IMR-90 (cell line): Measurements from ENCODE around the gene MB. TPM values are rescaled to one million over a fixed set of nuclear protein-coding genes. Genes with fewer than 3 reads are reported as not detected.

Experiments used
- ATAC-seq: fragments of 200-7000 bp; cut with Tn5 transposase; 2 replicates; pipeline ENCODE4 v1.9.1; 2020; ENCODE audit warnings: low read depth, mild to moderate bottlenecking, moderate library complexity
- BruUV-seq: library from RNA; stranded (reverse); fragments of 400-500 nt; replicated peaks from 2 replicates; lab custom pipeline; 2021; lab: Mats Ljungman, UMichigan
- CTCF ChIA-PET: fragments of 300-600 bp; formaldehyde crosslinking; extraction: SDS; loops from one replicate; lab custom pipeline; 2021; ENCODE audit warnings: antibody characterized with exemption; lab: Yijun Ruan, JAX
- POLR2A ChIA-PET: fragments of 300-600 bp; sonication (Branson Sonifier 250); formaldehyde crosslinking; loops from one replicate; lab custom pipeline; 2022; ENCODE audit warnings: antibody characterized with exemption; ENCODE audit not compliant: unreplicated experiment; lab: Charles Lee
- DNase-seq: peaks from one replicate; pipeline ENCODE4 v3.0.0; 2013
- H2AFZ ChIP-seq: replicated peaks from 2 replicates; pipeline ENCODE3; 2013; ENCODE audit warnings: low read length, mild to moderate bottlenecking; ENCODE audit not compliant: poor library complexity
- H2AK5ac ChIP-seq: 2 replicates; pipeline ENCODE4 v1.6.1; 2013; ENCODE audit warnings: low read depth, low read length, inconsistent platforms
- H2AK9ac ChIP-seq: replicated peaks from 2 replicates; pipeline ENCODE3; 2013; ENCODE audit warnings: mild to moderate bottlenecking, low read depth, low read length, moderate library complexity; ENCODE audit not compliant: poor library complexity
- H2BK120ac ChIP-seq: 2 replicates; pipeline ENCODE4 v1.6.1; 2013; ENCODE audit warnings: low read depth, low read length, inconsistent platforms
- H2BK15ac ChIP-seq: 3 replicates; pipeline ENCODE4 v1.6.1; 2013; ENCODE audit warnings: low read depth, low read length, inconsistent platforms
- H2BK20ac ChIP-seq: 2 replicates; pipeline ENCODE4 v1.6.1; 2013; ENCODE audit warnings: low read depth, mild to moderate bottlenecking, inconsistent platforms, low read length, moderate library complexity
- H2BK5ac ChIP-seq: 2 replicates; pipeline ENCODE4 v1.6.1; 2013; ENCODE audit warnings: mild to moderate bottlenecking, low read depth, low read length, inconsistent platforms; ENCODE audit not compliant: poor library complexity, severe bottlenecking
- H3K14ac ChIP-seq: replicated peaks from 2 replicates; pipeline ENCODE4 v1.6.1; 2013; ENCODE audit warnings: low read depth, low read length, inconsistent platforms
- H3K18ac ChIP-seq: 2 replicates; pipeline ENCODE4 v1.6.1; 2013; ENCODE audit warnings: low read depth, low read length, control low read depth
- H3K23ac ChIP-seq: 2 replicates; pipeline ENCODE4 v1.6.1; 2013; ENCODE audit warnings: low read depth, low read length, inconsistent platforms
- H3K27ac ChIP-seq: 2 replicates; pipeline ENCODE4 v1.5.1; 2013; ENCODE audit warnings: mild to moderate bottlenecking, control low read depth, low read length; ENCODE audit not compliant: insufficient read depth
- H3K27me3 ChIP-seq: 2 replicates; pipeline ENCODE4 v1.6.1; 2013; ENCODE audit warnings: low read length; ENCODE audit not compliant: control insufficient read depth, insufficient read depth
- H3K36me3 ChIP-seq: 2 replicates; pipeline ENCODE4 v1.6.1; 2013; ENCODE audit warnings: low read length, mixed read lengths; ENCODE audit not compliant: control insufficient read depth, insufficient read depth
- H3K4ac ChIP-seq: 2 replicates; pipeline ENCODE4 v1.6.1; 2013; ENCODE audit warnings: low read depth, low read length, inconsistent platforms
- H3K4me1 ChIP-seq: 2 replicates; pipeline ENCODE4 v1.6.1; 2013; ENCODE audit warnings: low read length, mixed read lengths; ENCODE audit not compliant: control insufficient read depth, insufficient read depth
- H3K4me2 ChIP-seq: 2 replicates; pipeline ENCODE4 v1.6.1; 2013; ENCODE audit warnings: low read depth, mild to moderate bottlenecking, control low read depth, low read length, moderate library complexity
- H3K4me3 ChIP-seq: 2 replicates; pipeline ENCODE4 v1.5.1; 2013; ENCODE audit warnings: low read depth, mild to moderate bottlenecking, control low read depth, low read length, moderate library complexity; ENCODE audit not compliant: insufficient read depth
- H3K56ac ChIP-seq: 2 replicates; pipeline ENCODE4 v1.6.1; 2013; ENCODE audit warnings: low read length, inconsistent platforms; ENCODE audit not compliant: insufficient read depth; ENCODE audit errors: extremely low read depth
- H3K79me1 ChIP-seq, 2 experiments: 2 replicates each; pipeline ENCODE4 v1.6.1; 2013; ENCODE audit warnings: low read length in 2 of 2, inconsistent platforms in 1 of 2, low read depth in 1 of 2
- H3K9ac ChIP-seq: 2 replicates; pipeline ENCODE4 v1.6.1; 2013; ENCODE audit warnings: low read depth, low read length, control low read depth
- H3K9me1 ChIP-seq: 2 replicates; pipeline ENCODE4 v1.6.1; 2013; ENCODE audit warnings: low read length, inconsistent platforms; ENCODE audit not compliant: insufficient read depth
- H3K9me3 ChIP-seq: 2 replicates; pipeline ENCODE4 v1.6.1; 2013; ENCODE audit warnings: low read length; ENCODE audit not compliant: control insufficient read depth, insufficient read depth
- H4K20me1 ChIP-seq: 2 replicates; pipeline ENCODE4 v1.6.1; 2013; ENCODE audit warnings: low read length, inconsistent platforms; ENCODE audit not compliant: insufficient read depth
- H4K5ac ChIP-seq: 2 replicates; pipeline ENCODE4 v1.6.1; 2013; ENCODE audit warnings: mild to moderate bottlenecking, low read depth, low read length, control low read depth
- H4K8ac ChIP-seq, 2 experiments: 2 replicates each; pipeline ENCODE4 v1.6.1; 2013; ENCODE audit warnings: low read depth in 2 of 2, low read length in 2 of 2, control low read depth in 1 of 2, inconsistent platforms in 1 of 2
- H4K91ac ChIP-seq: 2 replicates; pipeline ENCODE4 v1.6.1; 2013; ENCODE audit warnings: low read depth, low read length, inconsistent platforms; ENCODE audit not compliant: insufficient read depth
- BHLHE40 ChIP-seq: fragments of 150-350 bp; IDR thresholded peaks from 2 replicates; pipeline ENCODE4 v1.6.1; 2016; ENCODE audit warnings: mild to moderate bottlenecking, low read depth, low read length
- CEBPB ChIP-seq: IDR thresholded peaks from 2 replicates; pipeline ENCODE4 v1.6.1; 2012; ENCODE audit warnings: low read depth, low read length, improper control_type of control experiment
- CHD1 ChIP-seq: IDR thresholded peaks from 2 replicates; pipeline ENCODE4 v1.6.1; 2012; ENCODE audit warnings: low read depth, low read length, improper control_type of control experiment
- ELK1 ChIP-seq: fragments of 150-350 bp; IDR thresholded peaks from 2 replicates; pipeline ENCODE4 v1.6.1; 2016; ENCODE audit warnings: low read depth, mild to moderate bottlenecking, low read length, moderate library complexity, borderline replicate concordance
- FOS ChIP-seq: fragments of 150-350 bp; IDR thresholded peaks from 2 replicates; pipeline ENCODE4 v1.6.1; 2016; ENCODE audit warnings: low read depth, low read length
- MAFK ChIP-seq: IDR thresholded peaks from 2 replicates; pipeline ENCODE4 v1.6.1; 2012; ENCODE audit warnings: low read depth, low read length, improper control_type of control experiment
- MXI1 ChIP-seq: IDR thresholded peaks from 2 replicates; pipeline ENCODE4 v1.6.1; 2012; ENCODE audit warnings: low read depth, mild to moderate bottlenecking, low read length, moderate library complexity, borderline replicate concordance
- NFE2L2 ChIP-seq: fragments of 150-350 bp; IDR thresholded peaks from 2 replicates; pipeline ENCODE4 v1.6.1; 2016; ENCODE audit warnings: low read depth, mild to moderate bottlenecking, low read length
- POLR2A ChIP-seq: IDR thresholded peaks from 2 replicates; pipeline ENCODE4 v1.6.1; 2012; ENCODE audit warnings: mild to moderate bottlenecking, low read depth, low read length
- RAD21 ChIP-seq: IDR thresholded peaks from 2 replicates; pipeline ENCODE4 v1.6.1; 2012; ENCODE audit warnings: low read length, improper control_type of control experiment
- RCOR1 ChIP-seq: IDR thresholded peaks from 2 replicates; pipeline ENCODE4 v1.6.1; 2012; ENCODE audit warnings: mild to moderate bottlenecking, low read length, improper control_type of control experiment; ENCODE audit not compliant: insufficient replicate concordance
- RFX5 ChIP-seq: IDR thresholded peaks from 2 replicates; pipeline ENCODE4 v1.8.0; 2012; ENCODE audit warnings: low read depth, mild to moderate bottlenecking, low read length, moderate library complexity
- SMC3 ChIP-seq: fragments of 150-350 bp; IDR thresholded peaks from 2 replicates; pipeline ENCODE4 v1.6.1; 2016; ENCODE audit warnings: low read depth, mild to moderate bottlenecking, antibody characterized with exemption, low read length, moderate library complexity
- USF2 ChIP-seq: fragments of 150-350 bp; IDR thresholded peaks from 2 replicates; pipeline ENCODE4 v1.6.1; 2017; ENCODE audit warnings: mild to moderate bottlenecking, antibody characterized with exemption, low read length, low read depth
- WGBS, 2 experiments: methylation state at CpG; one replicate each; pipeline versions ENCODE4 v1.1.5 to v1.1.7; 2013; ENCODE audit warnings: missing lambda C conversion rate in 2 of 2; ENCODE audit not compliant: insufficient read length in 1 of 2; ENCODE audit errors: extremely low coverage in 2 of 2; 5-methylcytosine and 5-hydroxymethylcytosine counted together
- dilution Hi-C: fragments of 300-500 bp; cut with HindIII; formaldehyde crosslinking; loops from one replicate; pipeline ENCODE4 v1.14.3; 2018; ENCODE audit warnings: low sequenced_read_pairs; ENCODE audit not compliant: unreplicated experiment
- in situ Hi-C: fragments of 300-500 bp; cut with MboI; formaldehyde crosslinking; loops from 3 replicates; pipeline ENCODE4 v1.14.3; 2019; ENCODE audit warnings: low sequenced_read_pairs, inconsistent platforms, mixed read lengths
- intact Hi-C: fragments of 100-400 bp; cut with micrococcal nuclease; formaldehyde crosslinking; loops from 2 replicates; pipeline ENCODE4 v1.10.0; 2022
- polyA plus RNA-seq, 3 experiments: library from polyadenylated mRNA; depleted of rRNA; stranded (reverse); fragments of >200 nt; gene quantifications; 2 replicates each; pipeline ENCODE4 v1.2.3, GENCODE V29; 2012; ENCODE audit warnings: low replicate concordance in 1 of 3
- total RNA-seq: library from RNA; depleted of rRNA; stranded (reverse); fragments of >200 nt; gene quantifications from 2 replicates; pipeline ENCODE4 v1.2.3, GENCODE V29; 2012
- TF ChIP-seq, protein P1 (sequence below): conservative IDR thresholded peaks from 2 replicates; pipeline ENCODE4 v1.5.1; 2012; ENCODE audit warnings: mild to moderate bottlenecking, low read depth, low read length, improper control_type of control experiment

The MB gene
- total and polyA plus RNA-seq, 2 of the 4 experiments (the other 2 are of a cell fraction), result not detected

GRCh38 chr22:35656284-35656752, 39.2 kb upstream of the MB start:
- DNase-seq (no peak), ATAC-seq (peak; percentile 62)
- dilution Hi-C loops, result no loop called here

More at GRCh38 chr22:35656284-35656752, 39.2 kb upstream of the MB start:
- no peak overlapping the region for H3K9ac ChIP-seq
- H4K20me1 ChIP-seq, result no peaks in the 10 kb centered on the region
- ChIA-PET CTCF (no interaction called here), POLR2A (no interaction called here)
- no peak overlapping the region for H3K14ac ChIP-seq
- TF ChIP-seq RCOR1, result no peak
- TF ChIP-seq ELK1, result no peak
- TF ChIP-seq CHD1, result no peak
- no peak for TF ChIP-seq POLR2A
- no peak for TF ChIP-seq RFX5
- no peak for TF ChIP-seq RAD21
- TF ChIP-seq, protein P1, sequence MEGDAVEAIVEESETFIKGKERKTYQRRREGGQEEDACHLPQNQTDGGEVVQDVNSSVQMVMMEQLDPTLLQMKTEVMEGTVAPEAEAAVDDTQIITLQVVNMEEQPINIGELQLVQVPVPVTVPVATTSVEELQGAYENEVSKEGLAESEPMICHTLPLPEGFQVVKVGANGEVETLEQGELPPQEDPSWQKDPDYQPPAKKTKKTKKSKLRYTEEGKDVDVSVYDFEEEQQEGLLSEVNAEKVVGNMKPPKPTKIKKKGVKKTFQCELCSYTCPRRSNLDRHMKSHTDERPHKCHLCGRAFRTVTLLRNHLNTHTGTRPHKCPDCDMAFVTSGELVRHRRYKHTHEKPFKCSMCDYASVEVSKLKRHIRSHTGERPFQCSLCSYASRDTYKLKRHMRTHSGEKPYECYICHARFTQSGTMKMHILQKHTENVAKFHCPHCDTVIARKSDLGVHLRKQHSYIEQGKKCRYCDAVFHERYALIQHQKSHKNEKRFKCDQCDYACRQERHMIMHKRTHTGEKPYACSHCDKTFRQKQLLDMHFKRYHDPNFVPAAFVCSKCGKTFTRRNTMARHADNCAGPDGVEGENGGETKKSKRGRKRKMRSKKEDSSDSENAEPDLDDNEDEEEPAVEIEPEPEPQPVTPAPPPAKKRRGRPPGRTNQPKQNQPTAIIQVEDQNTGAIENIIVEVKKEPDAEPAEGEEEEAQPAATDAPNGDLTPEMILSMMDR, result no peak
- no peak for TF ChIP-seq BHLHE40
- no peak for TF ChIP-seq NFE2L2
- TF ChIP-seq USF2, result no peak
- TF ChIP-seq CEBPB, result no peak
- no peak for TF ChIP-seq MAFK
- no peak for TF ChIP-seq SMC3
- TF ChIP-seq MXI1, result no peak
- TF ChIP-seq FOS, result no peak
- no peak overlapping the region for H3K23ac ChIP-seq
- peak overlapping the region; percentile 17; the same call in 1 of the 2 replicates for H2AK5ac ChIP-seq
- no peak overlapping the region for H4K8ac ChIP-seq
- H3K56ac ChIP-seq, result no peak overlapping the region
- H3K79me1 ChIP-seq, result peaks cover 3 to 14% of the 10 kb centered on the region in 2 experiments; a peak in 3 of 4 replicates
- intact Hi-C loops (no loop called here), in situ Hi-C loops (no loop called here)
- no peak overlapping the region for H2BK5ac ChIP-seq
- H3K4me2 ChIP-seq, result no peak overlapping the region
- no peaks in the 10 kb centered on the region; the same call in none of the 2 replicates for H3K9me3 ChIP-seq
- H3K4me1 ChIP-seq, result peaks cover 4% of the 10 kb centered on the region
- peak overlapping the region; percentile 10; the same call in 1 of the 2 replicates for H3K27ac ChIP-seq
- H2AK9ac ChIP-seq, result no peak overlapping the region
- H2AFZ ChIP-seq, result no peak overlapping the region
- no CpG with 5 or more reads among the region's 5 CpGs for WGBS, 2 experiments
- no peak overlapping the region for H2BK15ac ChIP-seq
- no peak overlapping the region for H3K18ac ChIP-seq
- H4K91ac ChIP-seq, result no peak overlapping the region
- no peak overlapping the region for H4K5ac ChIP-seq
- H3K4ac ChIP-seq, result no peak overlapping the region
- no TSS peak for BruUV-seq
- H2BK120ac ChIP-seq, result no peak overlapping the region
- H3K4me3 ChIP-seq, result no peak overlapping the region
- H2BK20ac ChIP-seq, result no peak overlapping the region
- H3K27me3 ChIP-seq, result no peaks in the 10 kb centered on the region
- peaks cover 26% of the 10 kb centered on the region for H3K36me3 ChIP-seq
- peaks cover 5% of the 10 kb centered on the region for H3K9me1 ChIP-seq
